NCI-H2107 treated with DMSO at 0.1 percent for 48 hours (cell line): ENCODE measurements around the gene MAP3K13.
"Not testable (repeated sequence)": the region's sequence is repeated elsewhere in the genome, so short reads cannot be mapped to it uniquely, and the experiment has no call there.

Source experiments
- DNase-seq: peaks from one replicate; lab custom pipeline; 2025; ENCODE audit not compliant: unreplicated experiment; lab: John Stamatoyannopoulos, UW

The MAP3K13 gene

DNA sequence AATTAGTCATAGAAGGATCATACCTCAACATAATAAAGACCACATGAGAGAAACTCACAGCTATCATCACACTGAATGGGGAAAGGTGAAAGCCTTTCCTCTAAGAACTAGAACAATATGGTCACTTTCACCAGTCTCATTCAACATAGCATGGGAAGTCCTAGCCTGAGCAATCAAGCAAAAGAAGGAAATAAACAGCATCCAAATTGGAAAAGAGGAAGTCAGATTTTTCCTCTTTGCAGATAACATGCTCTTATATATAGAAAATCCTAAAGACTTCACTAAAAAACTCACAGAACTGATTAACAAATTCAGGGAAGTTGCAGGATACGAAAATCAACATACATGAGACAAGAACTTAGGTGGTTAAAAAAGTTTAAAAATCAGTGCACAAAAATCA is 24.7 kb downstream of the MAP3K13 start:
- no peak for DNase-seq

DNA sequence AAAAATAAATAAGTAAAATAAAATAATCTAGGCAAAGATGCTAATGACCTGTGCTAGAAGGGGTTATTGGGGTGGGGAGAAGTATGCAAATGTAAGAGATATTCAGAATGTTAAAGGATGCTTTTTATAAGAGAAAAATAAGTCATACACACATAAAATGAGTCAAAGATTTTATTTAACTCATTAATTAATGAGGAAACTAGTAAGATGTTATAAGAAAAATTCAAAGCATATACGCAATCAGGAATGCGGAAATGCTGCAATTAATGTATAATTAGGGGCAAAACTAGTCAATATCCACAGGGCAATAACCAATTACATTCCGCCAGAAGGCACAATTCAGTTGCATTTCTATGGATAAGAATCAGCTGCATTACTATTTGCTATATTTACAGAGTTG is 30.1 kb downstream of the MAP3K13 start:
- no peak for DNase-seq

DNA sequence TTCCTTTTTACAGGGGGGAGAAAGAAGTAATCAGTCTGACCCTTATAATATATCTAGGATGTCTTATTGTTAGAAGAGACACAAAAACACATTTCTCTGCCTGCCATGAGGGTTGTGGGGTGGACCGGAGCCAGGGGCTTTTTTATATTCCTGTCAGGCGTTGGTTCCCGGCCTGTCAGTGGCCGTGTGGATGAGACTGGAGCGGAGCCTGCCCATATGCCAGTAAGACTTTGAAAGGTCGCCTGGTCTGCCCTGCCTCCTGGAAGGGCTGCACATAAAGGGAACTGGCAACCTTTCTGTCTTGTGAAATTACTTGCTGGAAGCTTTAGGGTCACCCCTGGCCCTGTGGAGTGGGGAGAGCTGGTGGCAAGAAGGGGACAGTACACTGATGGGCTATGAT is 34.7 kb downstream of the MAP3K13 start:
- DNase-seq = no peak

DNA sequence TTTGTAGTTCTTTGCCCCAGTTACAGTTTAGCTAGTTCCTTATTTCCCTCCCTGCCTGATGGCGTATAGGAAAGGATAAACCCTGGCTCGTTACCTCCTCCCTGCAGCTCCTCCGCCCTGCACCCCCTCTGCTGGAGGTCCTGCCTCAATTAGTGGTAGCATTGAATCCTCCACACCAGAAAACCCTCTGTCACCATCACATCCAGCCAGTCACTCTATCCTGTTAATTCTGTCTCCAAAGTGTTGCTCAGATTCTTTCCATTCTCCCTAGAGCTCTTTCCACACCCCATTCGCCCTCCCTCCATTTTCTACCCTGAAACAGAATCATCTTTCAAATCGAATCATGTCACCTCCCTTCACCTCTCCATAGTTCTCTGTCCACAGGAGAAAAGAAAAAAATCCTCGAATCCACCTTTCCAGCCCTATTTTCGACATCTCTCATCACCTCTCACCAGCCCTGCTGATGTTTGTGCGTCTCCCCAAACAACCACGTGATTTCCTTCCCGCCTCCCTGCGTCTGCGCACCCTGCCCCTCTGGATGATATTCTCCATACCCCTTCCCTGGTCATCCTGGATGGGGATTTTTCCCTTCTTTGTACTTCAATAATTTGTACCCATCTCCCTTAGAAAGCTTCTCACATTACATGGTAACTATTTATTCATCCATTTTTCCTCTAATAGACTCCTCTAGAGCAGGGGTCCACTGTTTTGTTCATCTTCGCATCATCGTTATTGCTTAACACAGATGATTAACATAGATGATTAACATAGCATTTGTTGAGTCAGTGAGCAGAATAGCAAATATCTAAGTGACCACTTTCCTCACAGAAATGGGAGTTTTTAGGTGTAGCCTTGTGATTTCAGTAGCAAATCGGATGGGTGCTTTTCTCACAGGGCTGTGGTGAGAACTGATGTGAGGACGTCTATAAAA is 37.1 kb downstream of the MAP3K13 start:
- DNase-seq = no peak

DNA sequence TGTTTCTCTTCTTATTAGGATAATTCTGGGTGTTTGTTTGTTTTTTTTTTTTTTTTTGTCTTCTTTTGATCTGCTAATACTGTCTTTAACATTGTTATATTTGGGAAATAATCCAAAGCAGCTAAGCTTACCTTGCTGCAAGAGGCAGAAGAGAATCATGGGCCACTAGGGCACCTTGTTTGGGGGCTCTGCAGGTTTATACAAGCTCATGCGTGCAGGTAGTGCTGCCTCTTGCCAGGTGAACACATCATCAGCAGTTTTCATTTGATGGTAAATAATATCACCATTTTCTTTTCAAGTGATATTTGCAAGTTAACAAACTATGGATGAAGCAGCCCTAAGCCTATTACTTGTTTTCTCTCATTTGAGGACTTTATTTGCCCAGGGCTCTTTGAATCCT is 37.9 kb downstream of the MAP3K13 start:
- DNase-seq = no peak

DNA sequence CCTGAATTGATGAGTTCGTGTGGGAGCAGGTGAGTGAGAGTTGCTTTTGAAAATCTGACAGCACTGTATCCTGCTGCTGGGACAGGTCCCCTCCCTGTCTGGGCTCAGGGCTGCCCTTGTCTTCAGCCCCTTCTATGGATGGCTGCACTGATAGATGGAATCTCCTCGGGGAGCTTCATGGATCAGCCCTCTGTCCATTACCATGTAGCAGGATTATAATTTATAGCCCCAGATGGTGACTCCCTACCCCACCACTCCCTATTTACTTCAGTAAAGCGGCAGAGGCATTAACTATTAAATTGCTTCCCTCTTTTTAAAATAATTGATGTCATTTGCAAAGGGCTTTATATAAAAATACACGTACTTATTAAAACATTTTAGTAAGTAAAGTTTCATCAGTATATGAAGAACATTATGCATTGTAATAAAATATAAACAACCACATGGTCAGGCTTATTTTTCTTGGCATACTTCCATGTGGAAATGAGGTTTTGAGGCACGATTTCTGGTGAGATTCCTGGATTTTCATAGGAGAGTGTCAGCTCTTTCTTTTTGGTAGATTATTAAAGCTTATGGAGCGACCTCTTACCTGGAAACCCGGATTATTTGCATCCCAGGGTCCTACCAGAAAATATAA is 38.5 kb downstream of the MAP3K13 start:
- no peak for DNase-seq

DNA sequence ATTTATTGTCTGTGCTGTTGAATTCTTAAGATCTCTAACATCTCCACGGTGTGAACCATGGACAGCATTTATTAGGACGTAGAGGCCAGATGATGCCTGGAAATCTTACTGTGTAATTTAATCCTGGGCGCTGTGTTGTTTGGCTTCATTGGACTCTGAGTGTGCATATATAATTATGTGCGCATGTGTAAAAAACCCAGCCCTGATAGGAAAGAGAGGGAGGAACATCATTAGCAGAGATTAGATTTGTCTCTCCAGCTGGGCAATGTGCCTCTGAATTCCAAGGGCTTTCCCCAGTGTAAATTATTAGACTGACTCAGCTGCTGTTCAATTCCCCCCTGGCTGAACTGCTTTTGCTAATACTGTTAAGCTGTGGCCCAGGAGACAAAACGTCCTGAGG is 39.6 kb downstream of the MAP3K13 start:
- DNase-seq = peak; percentile 97

DNA sequence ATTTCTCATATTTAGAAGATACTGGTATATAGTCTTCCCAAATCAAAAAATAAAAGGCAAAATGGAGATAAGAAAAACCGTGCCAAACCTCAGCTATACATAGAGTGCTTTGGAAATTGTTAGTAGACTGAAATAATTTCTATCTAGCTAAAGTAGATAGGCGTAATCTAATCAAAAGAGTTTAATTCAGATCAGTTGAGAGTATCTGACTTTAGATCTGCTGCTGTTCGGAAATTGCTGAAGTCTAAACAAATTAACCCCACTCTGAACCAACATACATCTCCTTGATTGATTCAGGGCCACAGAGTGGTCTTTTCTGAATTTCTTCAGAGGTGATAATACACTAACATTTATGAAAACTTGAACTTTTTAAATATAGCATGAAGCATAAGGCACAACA is 40.1 kb downstream of the MAP3K13 start:
- DNase-seq = no peak

DNA sequence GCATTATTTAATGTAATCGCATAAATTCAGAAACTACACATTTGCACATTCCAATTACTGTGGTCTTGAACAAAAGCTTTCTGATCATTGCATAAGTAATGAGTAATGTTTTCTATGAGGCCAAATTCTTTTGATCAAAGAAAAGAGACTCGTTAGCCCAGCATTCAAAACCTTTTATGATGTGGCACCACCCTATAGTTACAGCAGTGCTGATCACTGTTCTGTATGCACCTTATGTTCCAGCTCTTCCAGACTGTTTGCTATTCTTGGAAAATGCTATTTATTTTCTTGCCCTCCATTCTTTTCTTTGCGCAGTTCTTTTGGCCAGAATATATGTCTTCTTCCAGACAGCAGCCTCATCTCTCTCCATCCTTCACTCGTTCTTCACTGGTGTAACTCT is 42.3 kb downstream of the MAP3K13 start:
- DNase-seq = no peak

DNA sequence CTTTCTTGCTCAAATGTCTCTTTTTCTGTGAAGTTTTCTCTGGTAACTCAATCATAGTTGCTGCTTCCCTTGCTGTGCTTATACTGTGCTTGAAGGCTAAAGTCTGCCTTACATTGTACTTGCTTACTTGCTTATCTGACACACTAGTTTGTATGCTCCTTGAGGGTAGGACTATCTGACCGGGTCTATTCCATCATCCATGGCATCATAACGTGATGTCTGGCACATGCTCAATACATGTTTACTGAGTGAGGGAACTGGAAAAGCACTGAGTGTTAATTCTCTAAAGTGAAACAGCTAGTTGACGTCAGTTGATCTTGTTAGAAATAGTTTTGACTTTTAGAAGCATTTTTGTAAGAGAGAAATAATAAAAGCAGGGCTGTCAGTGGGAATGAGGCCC is 42.7 kb downstream of the MAP3K13 start:
- no peak for DNase-seq

DNA sequence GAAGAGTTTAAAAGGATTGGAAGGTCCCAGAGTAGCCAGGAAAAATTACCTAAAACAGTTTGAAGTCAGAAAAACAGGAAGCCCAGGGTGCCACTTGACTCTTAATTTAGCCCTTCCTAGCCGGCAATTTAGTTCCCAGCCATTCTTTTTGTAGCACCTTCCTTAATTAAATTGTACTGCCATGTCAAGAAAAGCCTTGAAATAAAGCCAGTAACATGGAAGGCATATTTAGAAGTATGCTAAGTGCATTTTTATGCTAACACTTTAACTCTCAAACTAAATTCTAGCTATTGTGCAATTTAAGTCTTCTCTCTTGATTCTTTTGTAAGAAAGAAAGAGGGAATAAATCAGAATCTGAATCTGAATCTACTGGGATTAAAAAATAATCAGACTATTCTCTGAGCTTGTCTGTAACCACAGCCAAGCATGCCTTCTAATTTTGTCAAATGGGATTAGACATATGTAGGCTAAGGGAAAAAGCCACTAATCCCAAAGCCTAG is 43.2 kb downstream of the MAP3K13 start:
- DNase-seq = peak; percentile 47

DNA sequence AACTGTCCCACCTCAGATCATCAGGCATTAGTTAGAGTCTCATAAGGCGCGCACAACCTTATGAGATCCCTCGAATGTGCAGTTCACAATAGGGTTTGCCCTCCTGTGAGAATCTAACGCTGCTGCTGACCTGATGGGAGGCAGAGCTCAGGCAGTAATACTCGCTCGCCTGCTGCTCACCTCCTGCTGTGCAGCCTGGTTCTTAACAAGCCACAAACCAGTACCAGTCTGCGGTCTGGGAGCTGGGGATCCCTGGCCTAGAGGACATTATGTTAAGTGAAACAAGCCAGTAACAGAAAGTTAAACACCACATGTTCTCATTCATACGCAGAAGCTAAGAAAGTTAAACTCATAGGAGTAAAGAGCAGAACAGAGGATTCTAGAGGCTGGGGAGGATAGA is 47.0 kb downstream of the MAP3K13 start:
- no peak for DNase-seq

DNA sequence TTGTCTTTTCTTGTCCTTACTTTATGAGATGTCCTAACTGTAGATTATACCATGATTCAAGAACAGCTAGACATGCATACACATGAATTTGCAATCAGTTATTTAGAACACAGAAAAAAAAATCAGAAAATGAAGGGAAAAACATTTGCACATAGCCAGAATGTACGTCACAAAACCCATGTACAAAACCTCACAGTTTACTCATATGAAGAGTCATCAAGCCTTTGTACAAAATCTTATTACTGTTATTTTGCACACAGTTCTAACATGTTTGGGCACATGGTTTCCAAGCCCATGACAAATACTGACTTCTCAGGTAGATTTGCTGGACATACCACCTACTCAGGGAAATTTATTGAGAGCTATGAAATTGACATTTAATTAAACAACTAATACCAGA is 48.2 kb downstream of the MAP3K13 start:
- no peak for DNase-seq

DNA sequence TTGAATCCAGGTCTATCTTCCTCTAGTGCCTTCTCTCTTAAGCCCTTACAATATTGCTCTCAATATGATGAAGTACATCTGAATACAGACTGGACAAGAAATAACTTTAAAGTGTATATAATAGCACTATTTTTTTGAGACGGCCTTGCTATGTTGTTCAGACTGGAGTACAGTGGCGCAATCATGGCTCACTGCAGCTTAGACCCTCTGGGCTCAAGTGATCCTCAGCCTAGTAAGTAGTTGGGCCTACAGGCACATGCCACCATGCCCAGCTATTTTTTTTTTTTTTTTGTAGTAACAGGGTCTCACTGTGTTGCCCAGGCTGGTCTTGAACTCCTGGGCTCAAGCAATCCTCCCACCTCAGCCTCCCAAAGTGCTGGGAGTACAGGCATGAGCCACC is 53.6 kb downstream of the MAP3K13 start:
- no peak for DNase-seq

DNA sequence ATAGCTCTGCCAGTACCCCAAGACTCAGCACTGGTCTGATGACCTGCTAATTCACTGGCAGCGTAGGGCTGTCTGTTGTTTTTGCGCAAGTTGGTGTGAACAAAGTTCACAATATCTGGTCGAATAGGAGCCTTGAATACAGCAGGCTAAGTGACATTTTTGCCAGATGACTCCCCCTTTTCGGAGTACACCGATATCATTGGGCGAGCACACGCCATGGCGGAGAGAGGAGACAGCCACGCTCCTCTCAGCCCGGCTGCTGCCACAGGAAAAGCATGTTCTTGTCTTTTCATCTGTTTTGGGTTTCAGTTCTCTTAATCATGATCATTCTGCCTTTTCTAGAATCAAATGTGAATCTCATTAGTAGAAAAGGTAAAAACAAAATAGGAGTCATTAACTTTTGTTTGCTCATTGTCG is 55.6 kb downstream of the MAP3K13 start:
- DNase-seq = not testable (repeated sequence)

DNA sequence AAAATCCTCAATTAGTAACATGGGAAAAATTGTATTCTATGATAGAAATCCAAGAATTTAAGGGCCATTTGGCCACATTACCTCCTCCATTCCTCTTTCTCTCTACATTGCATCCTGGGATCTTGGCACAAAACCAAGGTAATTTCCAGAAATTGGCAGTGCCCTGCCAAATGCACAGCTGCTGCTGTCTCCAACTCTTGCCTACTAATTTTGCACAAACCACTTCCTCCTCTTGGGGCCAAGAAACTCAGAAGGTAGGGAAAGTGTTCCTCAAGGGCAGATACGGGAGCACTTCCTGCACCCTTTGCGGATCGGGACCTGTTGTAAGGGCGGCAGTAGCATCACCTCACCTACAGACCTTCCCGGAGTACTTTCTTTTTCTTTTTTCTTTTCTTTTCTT is 57.8 kb downstream of the MAP3K13 start:
- peak; percentile 61 for DNase-seq

DNA sequence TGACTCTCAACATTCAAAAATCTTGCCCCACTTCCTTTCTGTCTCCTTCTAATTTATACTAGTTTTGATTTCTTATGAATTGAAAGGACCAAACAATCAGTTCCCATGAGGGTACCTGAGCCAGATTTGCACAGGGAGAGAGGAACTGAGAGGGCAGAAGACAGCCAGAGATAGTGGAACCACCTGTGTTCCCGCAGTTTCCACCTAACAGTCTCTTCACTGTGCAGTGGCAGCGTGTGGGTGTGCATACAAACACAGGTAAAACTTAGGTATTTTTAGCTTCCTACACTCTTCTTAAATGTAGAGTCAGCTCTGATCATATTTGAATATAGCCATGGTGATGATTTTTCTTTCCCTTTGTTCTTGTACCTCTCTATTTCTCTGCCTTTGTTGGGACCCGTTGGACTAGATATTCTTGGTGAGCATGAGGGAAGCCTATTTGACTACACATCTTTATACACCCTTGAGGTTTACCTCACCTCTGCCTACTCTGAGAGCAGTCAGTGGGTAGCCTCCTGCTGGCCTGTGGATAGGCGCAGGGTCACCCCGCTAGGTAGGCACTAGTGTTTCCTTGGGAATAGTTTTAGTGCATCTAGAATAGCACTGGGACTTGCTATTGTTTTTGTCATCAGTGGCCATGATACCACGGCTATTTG is 58.8 kb downstream of the MAP3K13 start:
- DNase-seq = no peak

DNA sequence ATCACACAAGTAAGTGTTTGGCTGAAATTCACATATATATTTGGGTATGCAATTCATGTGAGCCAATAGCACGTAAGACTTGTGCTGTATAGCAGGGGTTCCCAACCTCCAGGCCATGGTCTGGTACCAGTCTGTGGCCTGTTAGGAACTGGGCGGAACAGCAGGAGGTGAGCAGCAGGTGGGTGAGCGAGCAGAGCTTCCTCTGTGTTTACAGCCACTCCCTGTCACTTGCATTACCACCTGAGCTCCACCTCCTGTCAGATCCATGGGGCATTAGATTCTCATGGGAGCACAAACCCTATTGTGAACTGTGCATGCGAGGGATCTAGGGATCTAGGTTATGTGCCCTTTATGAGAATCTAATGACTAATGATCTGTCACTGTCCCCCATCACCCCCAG is 59.7 kb downstream of the MAP3K13 start:
- peak; percentile 51 for DNase-seq

DNA sequence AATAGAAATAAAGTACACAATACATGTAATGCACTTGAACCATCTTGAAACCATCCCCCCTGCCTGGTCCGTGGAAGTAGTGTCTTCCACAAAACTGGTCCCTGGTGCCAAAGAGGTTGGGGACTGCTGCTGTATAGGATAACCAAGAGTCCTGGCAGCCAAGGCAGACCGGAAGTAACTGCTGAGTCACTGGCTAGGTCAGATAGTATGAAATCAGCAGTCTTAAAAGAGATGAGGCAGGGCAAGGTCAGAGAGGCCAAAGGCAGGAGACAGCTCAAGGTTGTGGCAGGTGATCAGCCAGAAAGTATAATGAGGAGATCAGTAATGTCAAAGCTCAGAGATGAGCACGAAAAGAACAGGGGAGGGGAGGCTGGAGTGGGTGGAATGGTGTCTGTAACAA is 60.2 kb downstream of the MAP3K13 start:
- no peak for DNase-seq

DNA sequence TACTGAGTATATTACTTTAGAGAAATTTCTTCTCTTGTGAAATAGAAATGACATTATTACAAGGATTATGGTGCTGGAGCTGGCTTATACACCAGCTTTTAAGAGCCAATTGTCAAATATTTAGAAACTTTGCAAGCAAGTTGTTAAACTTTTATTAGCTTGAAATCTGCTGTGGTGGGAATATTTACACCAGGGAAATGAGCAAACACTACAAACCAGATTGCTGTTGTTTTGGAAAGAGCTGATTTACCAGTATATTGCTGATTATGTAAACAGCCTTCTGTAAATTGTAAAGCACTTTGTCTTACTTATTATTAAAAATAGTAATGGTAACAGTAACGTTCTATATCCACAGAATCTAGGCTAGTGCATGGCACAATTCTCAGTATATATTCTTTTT is 61.5 kb downstream of the MAP3K13 start:
- DNase-seq = no peak

DNA sequence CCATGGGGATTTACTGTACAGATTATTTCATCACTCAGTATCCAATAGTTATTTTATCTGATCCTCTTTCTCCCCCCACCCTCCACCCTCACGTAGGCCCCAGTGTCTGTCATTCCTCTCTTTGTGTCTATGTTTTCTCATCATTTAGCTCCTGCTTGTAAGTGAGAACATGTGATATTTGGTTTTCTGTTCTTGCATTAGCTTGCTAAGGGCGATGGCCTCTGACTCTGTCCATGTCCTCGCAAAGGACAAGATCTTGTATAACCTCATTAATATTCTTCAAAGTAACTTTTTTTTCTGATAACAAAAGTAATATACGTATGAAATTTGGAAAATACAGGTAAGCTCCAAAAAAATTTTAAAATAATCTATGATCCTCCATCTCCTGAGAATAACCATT is 67.4 kb downstream of the MAP3K13 start:
- DNase-seq = no peak
